Measurements from ENCODE around the gene ASB17.
"Not testable (repeated sequence)": the region's sequence is repeated elsewhere in the genome, so short reads cannot be mapped to it uniquely, and the experiment has no call there.

ASB17 gene, protein sequence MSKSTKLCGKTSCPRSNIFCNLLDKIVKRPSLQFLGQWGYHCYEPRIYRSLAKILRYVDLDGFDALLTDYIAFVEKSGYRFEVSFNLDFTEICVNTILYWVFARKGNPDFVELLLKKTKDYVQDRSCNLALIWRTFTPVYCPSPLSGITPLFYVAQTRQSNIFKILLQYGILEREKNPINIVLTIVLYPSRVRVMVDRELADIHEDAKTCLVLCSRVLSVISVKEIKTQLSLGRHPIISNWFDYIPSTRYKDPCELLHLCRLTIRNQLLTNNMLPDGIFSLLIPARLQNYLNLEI

DNA sequence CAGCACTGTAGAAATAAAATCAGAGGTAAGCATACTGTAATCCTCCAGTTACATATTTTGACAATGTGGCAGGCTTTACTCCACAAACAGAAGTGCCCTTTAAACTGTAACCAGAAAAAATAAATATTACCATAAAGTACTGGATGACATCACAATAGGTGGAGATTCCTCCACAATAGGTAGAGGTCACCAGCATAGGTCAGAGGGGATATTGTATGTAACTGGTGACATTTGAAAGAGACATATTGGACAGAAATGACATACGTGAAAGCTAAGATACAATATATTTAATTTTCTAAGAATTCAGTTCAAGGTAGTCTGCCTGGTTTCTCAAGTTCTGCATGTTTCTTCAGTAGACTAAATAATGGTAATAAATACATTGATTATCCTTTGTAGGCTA, at the start of gene ASB17:
Gene ASB17 (minus strand): TSS at position 101 of the 400 bp plus-strand sequence. CDS start 113 bp downstream, outside the sequence.
- DNase-seq: no peak

GRCh38 chr1:75980972-75981897, 49.0 kb upstream of the ASB17 start:
- no peak for DNase-seq

DNA sequence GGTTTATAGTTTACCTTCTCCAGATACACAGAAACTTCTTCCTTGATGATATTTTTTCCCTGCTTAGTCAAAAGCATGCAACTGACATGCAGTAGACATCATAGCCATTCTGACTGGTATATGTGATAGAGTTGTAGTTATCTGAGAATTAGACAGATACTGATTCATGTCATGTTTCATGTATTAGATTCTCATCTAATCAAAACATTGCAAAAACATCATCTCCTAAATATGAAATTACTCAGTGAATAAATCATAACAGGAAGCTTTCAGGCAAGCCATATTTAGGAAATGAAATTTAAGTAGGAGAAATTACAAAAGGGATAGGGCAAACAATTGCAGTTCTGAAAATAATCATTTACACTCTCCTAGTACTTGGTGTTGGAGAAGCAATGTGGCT, 38.4 kb upstream of the ASB17 start:
- DNase-seq: no peak

DNA sequence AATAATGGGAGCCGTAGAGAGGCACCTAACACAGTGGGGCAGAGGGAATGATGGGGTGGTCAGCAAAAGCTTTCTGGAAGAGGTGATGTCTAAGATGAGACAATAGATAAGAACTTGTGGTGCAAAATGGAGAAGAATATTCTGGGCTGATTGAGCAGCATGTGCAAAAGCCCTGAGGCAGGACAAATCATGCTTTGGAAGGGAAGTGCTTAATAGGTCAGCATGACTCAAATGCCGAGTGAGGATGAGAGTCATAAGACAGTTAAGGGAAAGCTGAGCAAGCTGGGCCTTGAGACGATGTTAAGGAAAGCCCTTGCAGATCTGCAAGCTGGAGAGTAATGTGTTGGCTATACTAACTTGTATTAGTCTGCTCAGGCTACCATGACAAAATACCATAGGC, 37.3 kb upstream of the ASB17 start:
- DNase-seq: no peak

DNA sequence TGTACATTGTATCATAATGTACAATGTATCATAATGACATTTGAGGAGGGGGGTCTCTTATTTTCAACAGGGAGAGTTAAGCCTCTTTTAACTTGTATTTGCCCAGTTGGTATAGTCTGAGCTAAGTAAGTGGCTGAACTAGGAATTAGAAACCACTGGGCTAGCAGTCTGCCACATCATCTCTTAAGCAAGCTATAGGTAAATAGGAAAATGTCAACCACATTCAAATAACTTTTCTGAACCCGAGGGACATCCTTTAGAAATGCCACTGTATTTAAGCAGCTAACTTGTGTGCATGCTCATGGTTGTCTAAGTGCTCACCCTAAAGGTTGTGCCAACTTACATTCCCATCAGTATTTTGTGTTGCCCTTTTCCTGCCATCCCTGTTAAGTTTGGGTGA, 35.5 kb upstream of the ASB17 start:
- no peak for DNase-seq

- no peak for DNase-seq
These were observed 32.7 kb upstream of the ASB17 start for GRCh38 chr1:75964760-75965408.

GRCh38 chr1:75964110-75964759, 32.0 kb upstream of the ASB17 start:
- DNase-seq: not testable (repeated sequence)

DNA sequence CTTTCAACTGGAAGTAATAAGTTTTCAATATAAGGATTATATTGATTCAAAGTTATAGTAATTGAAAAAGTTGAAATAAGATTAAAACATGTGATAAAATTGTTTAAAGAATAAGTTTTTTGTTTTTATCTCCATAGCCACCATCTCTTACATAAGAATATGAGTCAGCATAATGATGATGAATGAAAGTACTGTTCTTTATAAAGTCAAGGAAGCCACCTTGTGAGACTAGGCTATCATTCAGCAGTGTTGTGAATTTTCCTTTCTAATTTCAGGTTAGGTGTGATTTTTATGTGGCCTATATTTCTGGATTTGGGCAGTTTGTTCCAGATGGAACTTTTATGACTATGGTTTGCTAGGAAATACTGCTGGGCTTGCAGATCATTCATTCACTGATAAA, 22.4 kb upstream of the ASB17 start:
- no peak for DNase-seq

GRCh38 chr1:75953461-75953860, 21.3 kb upstream of the ASB17 start:
- no peak for DNase-seq

GRCh38 chr1:75952016-75952415, 19.8 kb upstream of the ASB17 start:
- DNase-seq: no peak

- no peak for DNase-seq
These were observed 18.0 kb upstream of the ASB17 start for GRCh38 chr1:75950176-75950575.

DNA sequence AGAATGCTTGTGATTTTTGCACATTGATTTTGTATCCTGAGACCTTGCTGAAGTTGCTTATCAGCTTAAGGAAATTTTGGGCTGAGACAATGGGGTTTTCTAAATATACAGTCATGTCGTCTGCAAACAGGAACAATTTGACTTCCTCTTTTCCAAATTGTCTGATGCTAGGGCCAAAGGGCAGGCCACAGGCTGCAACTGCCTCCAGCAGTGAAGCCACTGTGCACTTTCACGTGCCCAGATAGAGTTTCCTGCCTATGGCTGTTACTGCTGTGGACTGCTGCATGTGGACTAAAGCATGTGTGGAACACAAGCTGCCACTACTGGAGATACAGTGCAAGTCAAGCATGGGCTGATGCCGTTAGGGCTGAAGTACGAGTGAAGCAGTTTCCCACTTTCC, 10.8 kb upstream of the ASB17 start:
- DNase-seq: not testable (repeated sequence)

DNA sequence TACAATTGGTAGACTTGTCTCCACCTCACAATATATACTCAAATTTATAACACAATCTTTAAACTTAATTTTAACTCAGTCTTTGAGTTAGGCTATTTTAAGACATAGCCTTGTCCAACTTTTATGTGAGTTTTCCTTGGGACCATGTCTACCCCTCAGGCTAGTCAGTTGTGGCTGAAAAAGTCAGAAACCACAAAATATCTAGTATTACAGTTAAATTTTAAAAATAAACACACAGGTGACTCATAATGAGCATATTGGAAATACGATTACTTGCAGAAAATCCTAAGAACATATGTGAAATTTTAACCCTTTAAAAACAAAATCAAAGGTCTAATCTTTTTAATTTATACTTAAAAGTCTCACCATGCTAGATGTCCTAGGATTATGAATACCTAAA, 4.8 kb upstream of the ASB17 start:
- DNase-seq: no peak

- DNase-seq: no peak
These were observed 9.5 kb downstream of the ASB17 start for GRCh38 chr1:75922698-75923097.

DNA sequence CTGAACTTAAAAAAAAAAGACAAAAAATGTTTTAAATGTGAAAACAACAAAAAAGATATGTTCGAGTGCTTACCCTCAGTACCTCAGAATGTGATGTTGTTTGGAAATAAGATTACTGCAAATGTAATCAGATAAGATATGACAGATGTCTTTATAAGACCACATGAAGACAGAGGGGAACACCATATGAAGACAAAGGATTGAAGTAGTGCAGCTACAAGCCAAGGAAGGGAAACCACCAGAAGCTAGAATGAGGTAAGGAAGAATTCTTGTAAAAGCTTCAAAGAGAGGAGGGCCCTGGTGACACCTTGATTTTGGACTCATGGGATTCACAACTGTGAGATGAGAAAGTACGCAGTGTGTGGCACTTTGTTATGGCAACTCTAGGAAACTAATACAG, 15.4 kb downstream of the ASB17 start:
- DNase-seq: no peak

GRCh38 chr1:75908717-75909152, 23.5 kb downstream of the ASB17 start:
- no peak for DNase-seq

GRCh38 chr1:75901371-75901770, 30.8 kb downstream of the ASB17 start:
- DNase-seq: no peak

DNA sequence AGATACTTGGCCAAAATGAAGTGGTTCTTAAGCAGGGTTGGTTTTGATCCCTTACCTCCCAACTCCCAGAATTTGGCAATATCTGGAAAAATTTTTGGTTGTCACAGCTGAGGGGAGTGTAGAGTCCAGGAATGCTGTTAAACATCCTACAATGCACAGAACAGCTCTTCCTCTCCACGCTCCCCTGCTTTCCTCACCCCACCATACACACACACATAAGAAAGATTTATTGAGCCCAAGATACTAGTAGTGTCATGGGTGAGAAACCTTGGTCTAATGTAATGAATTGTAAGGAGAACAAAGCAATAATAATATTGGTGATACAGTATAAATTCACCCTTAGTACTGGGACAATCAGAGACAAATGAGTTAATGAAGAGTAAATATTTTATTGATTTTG, 47.8 kb downstream of the ASB17 start:
- DNase-seq: no peak

DNA sequence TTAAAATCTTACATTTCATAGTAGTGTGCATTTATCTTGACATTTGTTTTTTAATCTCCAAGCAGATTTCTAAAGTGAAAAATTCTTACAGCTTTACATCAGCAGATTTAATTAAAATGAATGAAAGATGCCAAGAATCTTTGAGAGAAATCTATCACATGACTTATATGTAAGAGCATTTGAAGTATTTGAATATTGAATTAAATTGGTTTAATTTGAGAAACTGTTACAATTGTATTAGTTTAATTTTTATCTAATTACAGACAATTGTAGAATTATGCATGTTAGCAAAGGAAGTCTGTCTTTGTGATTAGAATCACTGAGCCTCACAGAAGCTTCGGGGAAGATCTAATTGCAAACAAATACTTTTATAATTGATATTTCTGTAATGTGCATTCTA, 52.2 kb downstream of the ASB17 start:
- DNase-seq: no peak

DNA sequence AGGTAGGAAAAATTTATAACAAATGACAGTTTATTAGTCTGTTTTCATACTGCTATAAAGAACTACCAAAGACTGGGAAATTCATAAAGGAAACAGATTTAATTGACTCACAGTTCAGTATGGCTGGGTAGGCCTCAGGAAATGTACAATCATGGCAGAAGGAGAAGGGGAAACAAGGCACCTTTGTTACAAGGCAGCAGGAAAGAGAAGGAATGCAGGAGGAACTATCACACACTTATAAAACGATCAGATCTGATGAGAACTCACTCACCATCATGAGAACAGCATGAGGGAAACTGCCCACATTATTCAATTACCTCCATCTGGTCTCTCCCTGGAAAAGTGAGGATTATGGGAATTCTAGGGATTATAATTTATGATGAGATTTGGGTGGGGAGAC, 61.3 kb downstream of the ASB17 start:
- DNase-seq: no peak

Measured in activated CD8-positive, alpha-beta memory T cell treated with anti-CD3 and anti-CD28 coated beads for 24 hours (primary cell).